HG03575 (cell line): ENCODE measurements around the gene NR1H2.
"Not testable (repeated sequence)": the region's sequence is repeated elsewhere in the genome, so short reads cannot be mapped to it uniquely, and the experiment has no call there.

Experiments used
- ATAC-seq: cut with Tn5 transposase; IDR thresholded peaks from one replicate; pipeline ENCODE4 v1.9.1; 2021; ENCODE audit not compliant: unreplicated experiment, insufficient number of reproducible peaks, low FRiP score; ENCODE audit errors: extremely low read depth

The NR1H2 gene

DNA sequence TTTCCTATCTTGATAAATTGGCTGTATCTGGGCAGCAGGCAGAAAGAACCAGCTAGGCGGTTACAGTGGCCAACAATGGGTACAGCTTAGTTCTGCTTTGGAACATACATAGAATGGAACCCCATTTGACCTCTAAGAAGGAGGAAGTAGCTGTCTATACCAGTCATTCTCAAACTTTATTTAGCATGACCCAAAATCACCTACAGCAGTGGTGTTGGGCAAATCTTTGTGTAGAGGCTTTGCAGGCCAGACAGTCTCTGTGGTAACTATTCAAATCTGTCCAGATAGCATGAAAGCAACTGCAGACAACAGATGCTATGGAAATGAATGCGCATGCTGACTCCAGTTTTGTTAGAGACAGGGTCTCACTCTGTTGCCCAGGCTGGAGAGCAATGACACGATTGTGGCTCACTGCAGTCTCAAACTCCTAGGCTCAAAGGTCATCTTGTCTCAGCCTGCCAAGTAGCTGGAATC lies 35.1 kb upstream of the NR1H2 start:
- ATAC-seq: no peak

- no peak for ATAC-seq
Measured at GRCh38 chr19:50344661-50345318, 31.5 kb upstream of the NR1H2 start.

- not testable (repeated sequence) for ATAC-seq
Measured at GRCh38 chr19:50347089-50347581, 29.1 kb upstream of the NR1H2 start.

DNA sequence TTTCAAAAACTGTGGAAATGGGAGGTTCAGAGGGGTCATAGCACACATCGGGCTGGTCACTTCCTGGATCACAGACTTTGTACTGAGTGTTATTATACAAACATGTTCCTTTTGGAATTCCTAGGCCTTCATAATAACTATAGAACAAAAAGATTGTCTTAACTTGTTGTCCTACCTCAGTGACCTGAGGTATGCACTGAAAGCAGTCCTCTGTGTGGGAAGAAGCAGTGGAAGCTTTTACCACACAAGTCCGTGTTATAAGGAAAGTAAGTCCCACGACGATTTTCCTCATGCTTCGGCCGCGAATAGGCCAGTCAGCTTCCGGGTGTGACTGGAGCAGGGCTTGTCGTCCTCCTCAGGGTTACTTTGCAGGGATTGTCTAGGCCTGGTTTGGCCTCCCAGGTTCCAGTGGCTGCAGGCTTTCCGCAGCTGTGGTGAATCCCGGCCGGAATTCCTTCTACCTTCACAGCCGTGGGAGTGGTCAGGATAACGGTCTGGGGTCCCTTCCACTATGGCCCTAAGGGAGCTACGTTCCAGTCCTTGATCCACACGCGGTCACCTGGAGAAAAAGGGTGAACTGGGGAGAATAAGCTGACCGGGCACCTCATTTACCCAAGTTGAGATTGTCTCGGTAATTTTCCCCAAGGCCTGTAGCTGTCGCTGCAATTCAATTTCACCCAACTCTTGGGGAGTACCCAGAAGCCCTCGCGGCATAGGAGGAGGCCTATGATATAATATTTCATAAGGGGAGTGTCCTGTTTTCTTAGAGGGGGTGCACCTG lies 26.8 kb upstream of the NR1H2 start:
- ATAC-seq: no peak

GRCh38 chr19:50352242-50352641 lies 24.0 kb upstream of the NR1H2 start:
- ATAC-seq: no peak

- ATAC-seq: not testable (repeated sequence)
Measured at GRCh38 chr19:50353487-50353880, 22.8 kb upstream of the NR1H2 start.

DNA sequence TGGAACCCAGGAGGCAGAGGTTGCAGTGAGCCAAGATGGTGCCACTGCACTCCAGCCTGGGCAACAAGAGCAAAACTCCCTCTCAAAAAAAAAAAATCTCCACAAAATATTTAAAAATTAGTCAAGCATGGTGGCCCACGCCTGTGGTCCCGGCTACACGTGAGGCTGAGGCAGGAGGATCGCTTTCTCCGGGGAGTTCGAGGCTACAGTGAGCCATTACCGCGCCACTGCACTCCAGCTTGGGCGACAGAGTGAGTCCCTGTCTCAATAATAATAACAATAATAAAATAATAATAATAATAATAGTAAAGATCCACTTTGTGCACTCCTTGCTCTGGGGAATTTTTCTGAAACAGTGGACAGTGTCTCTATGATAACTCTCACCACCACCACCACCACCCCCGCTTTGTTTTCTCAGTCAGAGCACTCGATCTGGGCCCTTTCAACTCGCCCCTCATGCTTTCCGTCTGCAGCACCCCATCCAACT lies 19.5 kb upstream of the NR1H2 start:
- no peak for ATAC-seq

DNA sequence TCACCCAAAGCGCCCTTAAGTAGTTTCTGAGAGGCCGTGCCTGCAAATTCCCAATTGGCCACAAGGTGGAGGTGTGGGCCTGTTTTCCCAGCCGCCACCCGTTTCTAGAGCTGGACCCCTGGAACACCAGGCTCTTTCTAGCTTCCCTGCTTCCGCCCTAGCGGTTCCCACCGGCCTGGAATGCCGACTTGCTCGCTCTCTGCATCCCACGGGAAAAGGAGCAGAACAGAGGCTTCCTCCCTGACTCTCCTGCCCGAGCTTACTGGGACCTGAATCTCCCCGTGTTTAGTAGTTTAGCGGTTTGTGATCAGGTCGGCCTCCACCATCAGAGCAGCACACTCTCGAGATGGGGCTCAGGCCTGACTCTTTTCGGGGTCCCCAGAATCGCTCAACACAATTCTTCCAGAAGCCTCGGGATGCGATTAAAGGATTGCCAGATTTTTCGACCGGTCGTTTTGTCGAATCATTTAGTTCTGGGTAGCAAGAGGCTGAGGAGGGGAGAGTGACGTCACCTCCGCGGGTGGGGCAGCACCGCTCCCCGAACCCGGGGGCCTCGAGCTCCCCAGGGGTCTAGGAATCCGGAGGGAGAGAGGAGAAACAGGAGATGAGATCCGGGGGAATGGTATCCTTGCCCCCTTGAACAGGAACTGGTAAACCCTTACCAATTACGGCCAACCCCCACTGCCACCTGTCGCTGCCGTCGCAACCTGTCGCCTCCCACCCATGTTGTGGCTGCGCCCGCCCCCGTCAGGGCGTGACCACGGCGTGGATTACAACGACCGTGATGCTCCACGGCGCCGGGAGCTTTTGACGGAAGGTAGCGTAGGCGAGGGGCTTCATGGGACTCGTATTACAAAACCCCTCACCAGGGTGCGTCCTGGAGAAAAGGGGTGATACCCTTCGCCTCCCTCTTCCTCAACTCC lies 18.8 kb upstream of the NR1H2 start:
- ATAC-seq: no peak

GRCh38 chr19:50358483-50359327 lies 17.6 kb upstream of the NR1H2 start:
- no peak for ATAC-seq

- no peak for ATAC-seq
Measured at GRCh38 chr19:50359328-50359818, 16.9 kb upstream of the NR1H2 start.

DNA sequence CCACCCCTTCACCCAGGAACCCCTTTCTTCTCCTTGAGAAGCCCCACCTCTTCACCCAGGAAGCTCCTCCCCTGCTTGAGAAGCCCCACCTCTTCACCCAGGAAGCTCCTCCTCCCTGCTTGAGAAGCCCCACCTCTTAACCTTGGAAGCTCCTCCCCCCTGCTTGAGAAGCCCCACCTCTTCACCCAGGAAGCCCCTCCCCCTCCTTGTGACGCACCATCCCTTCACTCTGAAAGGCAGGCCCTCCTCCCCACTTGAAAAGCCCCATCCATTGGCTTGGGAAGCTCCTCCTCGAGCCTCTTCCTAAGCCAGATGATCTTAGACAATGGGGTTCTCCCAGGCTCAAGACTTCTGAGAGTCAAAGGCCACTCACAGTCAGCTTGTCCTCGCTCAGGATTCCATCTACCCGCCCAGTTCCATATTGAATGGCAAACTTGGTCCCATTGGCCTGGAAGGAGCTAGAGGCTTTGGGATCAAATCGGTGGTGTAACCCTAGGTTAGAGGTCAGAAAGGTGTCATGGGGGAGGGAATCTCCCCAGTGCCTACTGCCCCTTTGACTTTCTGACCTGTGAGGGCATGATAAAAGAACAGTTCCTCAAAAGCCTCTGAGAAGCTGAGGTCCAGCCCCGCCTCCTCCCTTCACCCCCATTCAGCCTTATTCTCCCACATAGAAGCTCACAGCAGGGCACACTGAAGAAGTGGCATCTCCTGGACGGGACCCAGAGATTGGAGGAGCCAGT lies 14.8 kb upstream of the NR1H2 start:
- ATAC-seq: no peak

- no peak for ATAC-seq
Measured at GRCh38 chr19:50362030-50362412, 14.2 kb upstream of the NR1H2 start.

- no peak for ATAC-seq
Measured at GRCh38 chr19:50362656-50363424, 13.4 kb upstream of the NR1H2 start.

GRCh38 chr19:50365434-50366306 lies 10.6 kb upstream of the NR1H2 start, which contains the start of gene NAPSA:
TSS of gene NAPSA (minus strand) at chr19:50365639. CDS start at chr19:50365621, 18 bp downstream.
- ATAC-seq: no peak

- no peak for ATAC-seq
Measured at GRCh38 chr19:50368649-50369570, 7.3 kb upstream of the NR1H2 start.
